Type B pancreatic cell (in vitro differentiated cells): ENCODE results near the gene EFS. TPM values are rescaled to one million over a fixed set of nuclear protein-coding genes. Genes with fewer than 3 reads are reported as not detected.
"Not testable (repeated sequence)": the region's sequence is repeated elsewhere in the genome, so short reads cannot be mapped to it uniquely, and the experiment has no call there.

Source experiments
- DNase-seq: peaks from one replicate; pipeline ENCODE4 v3.0.0; 2021; ENCODE audit warnings: mixed read lengths; ENCODE audit not compliant: unreplicated experiment; ENCODE audit errors: extremely low spot score
- H3K27ac Mint-ChIP-seq: 2 replicates; pipeline ENCODE4 v1.8.0; 2021; ENCODE audit warnings: mild to moderate bottlenecking, mixed read lengths
- H3K27me3 Mint-ChIP-seq: 2 replicates; pipeline ENCODE4 v1.8.0; 2021; ENCODE audit warnings: mixed read lengths
- H3K36me3 Mint-ChIP-seq: 2 replicates; pipeline ENCODE4 v1.8.0; 2021; ENCODE audit warnings: mixed read lengths
- H3K4me1 Mint-ChIP-seq: one replicate; pipeline ENCODE4 v1.8.0; 2021; ENCODE audit warnings: mixed read lengths; ENCODE audit not compliant: unreplicated experiment
- H3K4me3 Mint-ChIP-seq: 2 replicates; pipeline ENCODE4 v1.8.0; 2021; ENCODE audit warnings: mild to moderate bottlenecking, mixed read lengths
- H3K9me3 Mint-ChIP-seq: 2 replicates; pipeline ENCODE4 v1.8.0; 2021; ENCODE audit warnings: mixed read lengths
- CTCF ChIP-seq: fragments of 200-600 bp; sonication (generic); conservative IDR thresholded peaks from 2 replicates; pipeline ENCODE4 v1.5.0; 2021; ENCODE audit warnings: antibody characterized with exemption, mild to moderate bottlenecking
- total RNA-seq: library from RNA; stranded (reverse); gene quantifications from 2 replicates; pipeline ENCODE4 v1.2.1, GENCODE V29; 2021; ENCODE audit warnings: low replicate concordance

The EFS gene
- total RNA-seq, 1 donor from 2014 or later: 59.3 TPM

DNA sequence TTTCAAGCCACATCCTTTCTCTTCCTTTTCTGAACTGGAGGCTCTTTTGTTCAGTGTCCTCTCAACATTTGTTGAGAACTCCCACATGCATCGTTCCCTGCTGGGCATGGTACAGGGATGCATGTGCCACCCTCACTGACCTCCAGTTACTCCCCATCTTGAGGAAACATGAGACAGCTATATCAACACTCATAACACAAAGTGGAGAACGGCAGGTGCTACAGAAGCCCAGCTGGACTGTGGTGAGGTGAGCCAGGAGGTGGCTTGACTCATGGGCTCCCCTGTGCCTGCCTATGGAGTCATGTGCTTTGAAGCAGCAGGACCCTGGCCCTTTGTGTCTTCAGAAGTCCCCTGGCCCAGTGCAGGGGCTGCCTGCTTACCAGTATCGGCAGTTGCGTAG, 33.4 kb upstream of the EFS start:
- H3K4me1 Mint-ChIP-seq: peaks cover 9% of the 10 kb centered on the region
- no peak for DNase-seq
- TF ChIP-seq CTCF: no peak
- peaks cover 7% of the 10 kb centered on the region for H3K27me3 Mint-ChIP-seq
- H3K27ac Mint-ChIP-seq: no peak overlapping the region
- H3K36me3 Mint-ChIP-seq: no peaks in the 10 kb centered on the region
- H3K4me3 Mint-ChIP-seq: no peak overlapping the region
- H3K9me3 Mint-ChIP-seq: peaks cover 3% of the 10 kb centered on the region

DNA sequence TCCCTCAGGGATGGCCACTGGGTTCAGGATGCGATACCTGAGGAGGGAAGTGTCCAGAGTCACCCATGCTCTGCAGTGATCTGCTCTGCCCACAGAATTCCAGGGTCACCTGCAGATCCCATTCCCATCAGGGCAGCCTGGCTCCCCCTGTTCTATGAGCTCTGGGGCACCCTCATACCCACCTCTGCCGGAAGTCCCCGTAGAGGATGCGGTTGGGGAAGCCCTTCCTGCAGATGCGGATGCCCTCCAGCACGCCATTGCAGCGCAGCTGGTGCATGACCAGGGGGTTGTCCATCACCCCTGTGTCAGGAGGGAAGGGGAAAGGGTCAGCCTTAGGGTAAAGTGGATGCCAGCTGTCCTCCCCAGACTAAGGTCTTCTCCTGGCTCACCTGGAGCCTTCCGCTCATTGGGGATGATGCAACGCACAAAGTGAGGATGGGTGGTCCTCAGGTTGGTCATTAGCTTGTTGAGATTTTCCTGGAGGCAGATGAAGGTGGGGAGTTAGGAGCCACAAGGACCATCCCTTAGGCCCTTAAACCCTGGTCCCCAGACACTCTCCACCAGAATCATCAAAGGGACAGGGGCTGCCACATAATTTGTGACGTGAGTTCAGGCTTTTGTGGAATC, 31.9 kb upstream of the EFS start:
- no peak overlapping the region for H3K4me3 Mint-ChIP-seq
- TF ChIP-seq CTCF: no peak
- no peak overlapping the region for H3K27ac Mint-ChIP-seq
- no peaks in the 10 kb centered on the region for H3K36me3 Mint-ChIP-seq
- peaks cover 3% of the 10 kb centered on the region for H3K9me3 Mint-ChIP-seq
- DNase-seq: no peak
- peaks cover 10% of the 10 kb centered on the region for H3K27me3 Mint-ChIP-seq
- peaks cover 9% of the 10 kb centered on the region for H3K4me1 Mint-ChIP-seq

- Mint-ChIP-seq H3K36me3 (no peaks in the 10 kb centered on the region), H3K27me3 (peaks cover 10% of the 10 kb centered on the region), H3K9me3 (peaks cover 3% of the 10 kb centered on the region), H3K4me1 (peaks cover 9% of the 10 kb centered on the region), H3K4me3 (no peak overlapping the region), H3K27ac (no peak overlapping the region)
- DNase-seq: no peak
- TF ChIP-seq CTCF: no peak
These were observed 31.2 kb upstream of the EFS start for GRCh38 chr14:23396126-23396525.

DNA sequence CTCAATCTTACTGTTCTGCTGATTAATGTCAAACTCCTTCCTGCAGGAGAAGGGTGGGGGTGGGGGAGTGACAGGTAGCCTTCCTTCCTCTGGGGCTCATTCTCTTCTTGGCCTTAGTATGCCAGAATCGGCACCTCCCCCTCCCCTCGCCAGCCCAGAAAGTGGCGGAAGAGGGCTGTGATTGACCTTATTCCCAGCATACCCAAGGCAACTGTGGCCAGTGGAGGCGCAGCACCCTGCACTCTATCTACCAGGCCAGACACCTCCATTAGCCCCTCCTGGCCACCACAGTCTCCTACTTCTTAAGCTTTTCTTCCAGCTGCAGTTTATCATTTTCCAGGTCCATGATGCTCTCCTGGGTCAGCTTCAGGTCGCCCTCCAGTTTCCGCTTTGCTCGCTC, 27.6 kb upstream of the EFS start:
- no peak for DNase-seq
- Mint-ChIP-seq H3K27me3 (peaks cover 12% of the 10 kb centered on the region), H3K36me3 (no peaks in the 10 kb centered on the region), H3K4me3 (no peak overlapping the region), H3K9me3 (peaks cover 3% of the 10 kb centered on the region), H3K27ac (no peak overlapping the region), H3K4me1 (no peaks in the 10 kb centered on the region)
- TF ChIP-seq CTCF: no peak

- H3K4me3 Mint-ChIP-seq, H3K9me3 Mint-ChIP-seq, H3K36me3 Mint-ChIP-seq, H3K4me1 Mint-ChIP-seq, H3K27ac Mint-ChIP-seq, DNase-seq: not testable (repeated sequence)
- peaks cover 14% of the 10 kb centered on the region for H3K27me3 Mint-ChIP-seq
These were observed 24.9 kb upstream of the EFS start for GRCh38 chr14:23389871-23390270.

DNA sequence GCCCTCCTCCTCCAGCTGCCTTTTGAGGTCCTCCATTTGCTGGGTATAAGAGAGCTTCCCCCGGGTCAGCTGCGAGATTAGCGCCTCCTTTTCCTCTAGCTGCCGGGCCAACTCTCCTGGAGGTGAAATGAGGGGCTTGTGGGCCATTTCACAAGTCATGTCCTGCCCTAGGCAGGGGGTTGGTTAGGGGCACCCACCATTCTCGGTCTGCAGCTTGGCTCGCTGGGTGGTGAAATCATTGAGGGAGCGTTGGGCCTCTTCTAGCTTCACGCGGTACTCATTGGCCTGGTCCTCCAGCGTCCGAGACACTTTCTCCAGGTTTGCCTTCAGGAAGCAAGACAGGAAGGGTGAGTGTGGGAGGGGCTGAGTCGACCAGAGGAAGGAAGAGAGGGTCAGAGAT, 24.4 kb upstream of the EFS start:
- no peaks in the 10 kb centered on the region for H3K36me3 Mint-ChIP-seq
- peaks cover 3% of the 10 kb centered on the region for H3K9me3 Mint-ChIP-seq
- H3K27me3 Mint-ChIP-seq: peaks cover 14% of the 10 kb centered on the region
- TF ChIP-seq CTCF: no peak
- no peak for DNase-seq
- no peak overlapping the region for H3K4me3 Mint-ChIP-seq
- no peak overlapping the region for H3K27ac Mint-ChIP-seq
- peaks cover 7% of the 10 kb centered on the region for H3K4me1 Mint-ChIP-seq
